Caki2 (cell line): ENCODE measurements around the gene HLA-DPA1. TPM values are rescaled to one million over a fixed set of nuclear protein-coding genes. Genes with fewer than 3 reads are reported as not detected.
A peak's percentile ranks its signal among the peaks of the same experiment; 100 is the strongest.

Experiments
- DNase-seq: peaks from one replicate; pipeline ENCODE4 v3.0.0-alpha.2; 2015; ENCODE audit warnings: low read depth
- in situ Hi-C: cut with HindIII; loops from 2 replicates; pipeline ENCODE4 v1.10.0; 2016; ENCODE audit warnings: low sequenced_read_pairs, low pct_unique_long_range_greater_than_20kb, mixed read lengths
- total RNA-seq: library from RNA; depleted of rRNA; stranded (reverse); fragments of >200 nt; shearing (Covaris generic); gene quantifications from 2 replicates; pipeline ENCODE4 v1.2.3, GENCODE V29; 2014; ENCODE audit warnings: low replicate concordance; rRNA removed

HLA-DPA1 gene
- total RNA-seq, 1 experiment from 2014 or later = not detected

DNA sequence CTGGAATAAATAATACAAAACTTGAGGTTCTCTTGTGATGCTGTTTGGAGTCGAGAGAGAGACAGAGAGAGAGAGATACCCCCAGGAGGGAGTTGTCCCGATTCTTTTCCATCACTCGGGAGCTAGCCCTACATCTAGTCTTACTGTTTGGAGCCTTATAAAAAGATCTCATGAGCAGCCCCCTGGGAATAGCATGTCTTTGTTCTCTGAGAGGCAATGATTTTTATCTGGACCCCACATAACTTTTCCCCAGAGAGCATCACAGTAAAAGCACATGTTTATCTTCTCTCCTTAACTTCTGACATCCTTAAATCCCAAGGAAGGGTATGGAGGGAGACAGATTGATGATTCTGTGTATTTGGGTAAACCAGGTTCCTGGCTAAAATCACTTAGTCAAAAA is 43.2 kb downstream of the HLA-DPA1 start:
- in situ Hi-C loops = no loop called here
- DNase-seq = no peak

- no peak for DNase-seq
- in situ Hi-C loops = no loop called here
Observed at GRCh38 chr6:33029328-33030184, 43.9 kb downstream of the HLA-DPA1 start.

DNA sequence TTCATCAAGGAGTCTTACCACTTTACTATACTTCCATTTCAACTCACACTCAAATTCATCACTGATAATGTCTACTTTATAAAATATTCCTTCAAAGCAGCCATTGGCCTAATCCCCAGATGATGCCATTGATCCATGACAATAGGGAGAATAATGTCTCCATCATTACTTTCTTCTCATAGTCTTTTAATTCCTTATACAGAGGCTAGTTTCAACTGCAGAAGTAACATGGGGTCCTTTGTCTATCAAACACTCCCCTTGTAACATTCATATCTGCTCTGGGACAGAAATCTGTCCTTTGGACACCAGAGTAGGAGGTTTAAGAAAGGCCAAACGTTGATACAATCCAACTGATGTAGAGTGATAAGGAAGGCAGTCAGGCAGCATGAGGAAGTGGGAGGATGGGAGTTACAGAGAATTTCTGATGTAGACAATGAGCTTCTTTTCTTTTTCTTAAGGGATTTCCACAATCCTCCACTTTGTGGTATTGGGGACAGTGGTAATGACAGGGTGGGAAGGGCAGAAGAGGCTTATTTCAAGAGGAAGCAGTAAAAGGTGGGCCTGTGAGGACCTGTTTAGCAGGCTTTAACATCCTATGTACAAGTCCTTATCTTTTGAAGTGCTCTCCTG is 45.1 kb downstream of the HLA-DPA1 start:
- no peak for DNase-seq
- in situ Hi-C loops = no loop called here

DNA sequence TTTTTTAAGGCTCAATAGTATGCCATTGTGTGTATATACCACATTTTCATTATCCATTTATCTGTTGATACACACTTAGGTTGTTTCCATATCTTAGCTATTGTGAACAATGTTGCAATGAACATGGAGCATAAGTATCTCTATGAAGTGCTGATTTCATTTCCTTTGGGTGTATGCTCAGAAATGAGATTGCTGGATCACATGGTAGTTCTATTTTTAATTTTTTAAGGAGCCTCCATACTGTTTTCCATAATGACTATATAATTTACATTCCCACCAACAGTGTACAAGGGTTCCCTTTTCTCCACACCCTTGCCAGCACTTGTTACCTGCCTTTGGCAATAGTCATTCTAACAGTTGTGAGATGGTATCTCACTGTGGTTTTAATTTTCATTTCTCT is 48.9 kb downstream of the HLA-DPA1 start:
- no peak for DNase-seq

GRCh38 chr6:33023536-33023935 is 49.9 kb downstream of the HLA-DPA1 start:
- no peak for DNase-seq
- in situ Hi-C loops = no loop called here

More for the DNA sequence above, 48.9 kb downstream of the HLA-DPA1 start:
- in situ Hi-C loops = no loop called here

DNA sequence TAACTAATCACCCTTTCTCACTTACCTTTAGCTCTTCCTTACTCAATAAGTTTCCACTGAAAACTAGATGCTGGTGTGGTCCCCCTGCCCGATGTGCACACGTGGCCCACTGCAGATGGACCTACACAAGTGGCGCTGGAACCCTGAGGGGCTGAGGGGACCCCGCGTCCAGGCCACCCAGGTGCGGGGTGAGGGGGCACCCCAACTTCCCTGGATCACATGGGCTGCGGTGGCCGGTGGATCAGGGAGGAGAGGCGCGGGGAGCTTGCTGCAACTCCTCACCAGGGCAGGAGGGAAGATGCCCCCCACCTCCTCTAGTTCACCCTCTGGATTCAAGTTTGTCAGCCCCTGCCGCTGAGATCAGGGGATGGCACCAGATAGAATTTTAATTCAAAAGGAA is 51.5 kb downstream of the HLA-DPA1 start:
- in situ Hi-C loops = no loop called here
- DNase-seq = no peak

- in situ Hi-C loops = no loop called here
Observed at GRCh38 chr6:33019372-33019771, 54.1 kb downstream of the HLA-DPA1 start.

DNA sequence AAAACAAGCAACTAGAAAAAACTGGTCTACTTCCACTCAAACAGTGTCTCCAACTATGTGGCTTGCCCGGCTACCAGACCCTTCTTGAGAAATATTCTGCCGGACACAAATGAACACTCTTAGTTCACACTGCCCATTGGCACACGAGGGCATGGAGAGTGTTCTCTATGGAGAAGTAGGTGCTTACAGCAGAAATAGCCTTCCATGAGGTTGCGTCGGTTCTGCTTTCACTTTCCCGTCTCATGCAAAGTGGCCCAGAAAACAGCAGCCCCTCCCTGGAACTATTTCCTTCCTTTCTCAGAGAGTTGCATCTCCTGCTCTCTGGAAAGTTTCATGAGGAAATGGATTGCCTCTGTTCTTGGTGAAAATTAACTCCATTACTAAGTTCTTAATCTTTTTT is 54.5 kb downstream of the HLA-DPA1 start:
- in situ Hi-C loops = no loop called here
- no peak for DNase-seq

More at GRCh38 chr6:33019372-33019771, 54.1 kb downstream of the HLA-DPA1 start:
- DNase-seq = no peak

DNA sequence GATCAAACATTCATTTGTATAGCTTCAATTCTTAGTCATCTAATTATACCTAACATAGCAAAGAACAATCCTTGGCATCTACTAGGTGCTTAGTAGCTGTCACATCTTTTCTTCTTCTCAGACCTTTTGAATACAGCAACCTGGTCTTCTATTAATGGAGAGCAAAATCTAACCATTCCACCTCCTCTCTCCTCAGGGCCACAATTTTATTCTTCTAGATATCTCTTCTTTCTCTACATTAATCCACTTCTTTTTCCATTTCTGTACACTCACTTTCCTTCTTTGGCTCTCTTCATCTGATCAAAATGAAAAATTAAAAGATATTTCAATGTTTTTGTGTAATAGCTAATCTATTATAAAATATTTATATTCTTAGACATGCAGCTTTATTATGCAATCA is 55.0 kb downstream of the HLA-DPA1 start:
- in situ Hi-C loops = no loop called here
- no peak for DNase-seq

- DNase-seq = no peak
- in situ Hi-C loops = no loop called here
Observed at GRCh38 chr6:33017694-33018353, 55.6 kb downstream of the HLA-DPA1 start.

DNA sequence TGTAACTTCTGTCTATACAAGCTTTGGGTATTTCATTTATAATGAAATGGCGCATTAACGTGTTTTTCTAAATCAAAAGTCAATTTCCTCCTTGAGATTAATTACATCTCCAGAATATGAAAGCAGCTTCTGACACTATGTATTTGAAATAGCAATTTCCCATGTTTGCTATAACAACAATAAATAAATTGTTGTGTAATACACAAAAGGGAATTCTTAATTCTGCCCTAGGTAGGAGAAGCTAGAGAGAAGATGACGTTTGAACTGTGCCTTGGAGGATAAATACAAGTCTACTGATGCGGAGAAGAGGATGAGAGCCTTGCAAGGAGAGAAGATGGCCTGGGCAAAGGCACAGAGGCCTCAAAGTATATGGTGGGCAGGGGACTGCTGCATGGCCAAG is 56.4 kb downstream of the HLA-DPA1 start:
- in situ Hi-C loops = no loop called here
- no peak for DNase-seq

DNA sequence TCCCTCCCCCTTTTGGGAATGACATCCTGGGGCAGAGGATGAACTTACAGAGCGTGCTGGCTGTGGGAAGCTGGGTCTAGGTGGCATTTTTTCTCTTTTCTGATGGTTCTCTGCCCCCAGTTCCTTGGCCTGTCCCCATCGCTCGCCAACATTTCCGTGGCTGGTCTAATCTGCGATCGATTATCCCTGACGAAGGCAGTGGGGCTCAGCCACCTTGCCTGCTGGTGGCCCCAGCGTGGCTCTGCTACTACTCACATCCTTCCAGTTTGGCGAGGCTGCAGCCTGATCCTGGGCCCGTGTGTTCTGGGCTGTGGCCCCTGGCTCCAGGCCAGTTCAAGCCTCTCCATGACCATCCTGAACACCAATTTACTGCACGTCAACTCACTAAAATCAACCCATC is 57.7 kb downstream of the HLA-DPA1 start:
- in situ Hi-C loops = no loop called here
- DNase-seq = no peak

GRCh38 chr6:33014841-33015634 is 58.4 kb downstream of the HLA-DPA1 start:
- in situ Hi-C loops = no loop called here
- peak; percentile 60 for DNase-seq

Other genes starting within 250 kb of the HLA-DPA1 start
- gene TAP2, start 234.9 kb downstream of the HLA-DPA1 start, total RNA-seq = 8.9 and 26.7 TPM in 2 replicates
- gene PSMB8, start 229.6 kb downstream of the HLA-DPA1 start, total RNA-seq = 267 and 291 TPM in 2 replicates
- gene TAP1, start 219.9 kb downstream of the HLA-DPA1 start, total RNA-seq = 63.3 and 65.5 TPM in 2 replicates
- 80.2 and 123 TPM in 2 replicates for gene PSMB9, start 219.5 kb downstream of the HLA-DPA1 start, total RNA-seq
- gene HLA-DMB, start 132.6 kb downstream of the HLA-DPA1 start, total RNA-seq = 0.35 and 13.2 TPM in 2 replicates
- 7.4 and 16.7 TPM in 2 replicates for gene HLA-DMA, start 120.6 kb downstream of the HLA-DPA1 start, total RNA-seq
- 43.7 and 62.6 TPM in 2 replicates for gene BRD2, start 105.1 kb downstream of the HLA-DPA1 start, total RNA-seq
- not detected in 2 replicates for gene HLA-DOA, start 64.1 kb downstream of the HLA-DPA1 start, total RNA-seq
- gene HLA-DPB1, start 2.3 kb upstream of the HLA-DPA1 start, total RNA-seq = not detected in 2 replicates
- gene COL11A2, start 118.8 kb upstream of the HLA-DPA1 start, total RNA-seq = 0.20 and 1.4 TPM in 2 replicates
- 25.1 and 30.0 TPM in 2 replicates for gene RXRB, start 127.0 kb upstream of the HLA-DPA1 start, total RNA-seq
- 232 and 245 TPM in 2 replicates for gene SLC39A7, start 127.2 kb upstream of the HLA-DPA1 start, total RNA-seq
- gene HSD17B8, start 131.0 kb upstream of the HLA-DPA1 start, total RNA-seq = 41.2 and 79.7 TPM in 2 replicates
- 51.4 and 56.9 TPM in 2 replicates for gene RING1, start 134.9 kb upstream of the HLA-DPA1 start, total RNA-seq
- 21.1 and 27.6 TPM in 2 replicates for gene VPS52, start 198.2 kb upstream of the HLA-DPA1 start, total RNA-seq
- gene RPS18, start 198.4 kb upstream of the HLA-DPA1 start, total RNA-seq = 3,205 and 3,207 TPM in 2 replicates
- gene B3GALT4, start 203.5 kb upstream of the HLA-DPA1 start, total RNA-seq = not detected in 2 replicates
- 92.5 and 98.2 TPM in 2 replicates for gene WDR46, start 215.6 kb upstream of the HLA-DPA1 start, total RNA-seq
- 151 and 264 TPM in 2 replicates for gene PFDN6, start 216.0 kb upstream of the HLA-DPA1 start, total RNA-seq
- gene RGL2, start 225.3 kb upstream of the HLA-DPA1 start, total RNA-seq = 38.8 and 53.7 TPM in 2 replicates
- gene TAPBP, start 240.4 kb upstream of the HLA-DPA1 start, total RNA-seq = 132 and 145 TPM in 2 replicates
- 16.1 and 16.6 TPM in 2 replicates for gene ZBTB22, start 244.1 kb upstream of the HLA-DPA1 start, total RNA-seq
- 56.5 and 59.5 TPM in 2 replicates for gene DAXX, start 249.3 kb upstream of the HLA-DPA1 start, total RNA-seq